Measurements from ENCODE around the gene EFEMP1. TPM values are rescaled to one million over a fixed set of nuclear protein-coding genes. Genes with fewer than 3 reads are reported as not detected.

Gene EFEMP1
- total and polyA plus RNA-seq, 2 experiments from 2014 or later = 0.66 to 2.4 TPM

GRCh38 chr2:55948176-55948923 is 24.8 kb upstream of the EFEMP1 start:
- TF ChIP-seq CTCF (IDR thresholded peaks at IDR 0.05; ENCODE audit: low read depth, low read length) = no peak
- no peaks in the 10 kb centered on the region for H3K4me1 ChIP-seq (ENCODE audit: low read depth)
- no peak overlapping the region for H3K27ac ChIP-seq
- no peak overlapping the region for H3K4me3 ChIP-seq
- no peaks in the 10 kb centered on the region for H3K27me3 ChIP-seq
- DNase-seq (ENCODE audit: low read depth in 1 of 2, low spot score in 1 of 2) = peak in 1 of 2 donors; percentile 36
- H3K36me3 ChIP-seq = no peaks in the 10 kb centered on the region
- no peaks in the 10 kb centered on the region for H3K9me3 ChIP-seq (ENCODE audit: low read depth)

GRCh38 chr2:55947752-55948151 is 24.2 kb upstream of the EFEMP1 start:
- Histone ChIP-seq H3K36me3 (no peaks in the 10 kb centered on the region), H3K4me3 (no peak overlapping the region), H3K4me1 (ENCODE audit: low read depth) (no peaks in the 10 kb centered on the region), H3K27me3 (no peaks in the 10 kb centered on the region), H3K9me3 (ENCODE audit: low read depth) (no peaks in the 10 kb centered on the region), H3K27ac (no peak overlapping the region)
- DNase-seq (ENCODE audit: low read depth in 1 of 2, low spot score in 1 of 2) = no peak
- TF ChIP-seq CTCF (IDR thresholded peaks at IDR 0.05; ENCODE audit: low read depth, low read length) = no peak

- Histone ChIP-seq H3K27ac (no peak overlapping the region), H3K4me3 (no peak overlapping the region), H3K36me3 (no peaks in the 10 kb centered on the region), H3K27me3 (no peaks in the 10 kb centered on the region), H3K4me1 (ENCODE audit: low read depth) (no peaks in the 10 kb centered on the region), H3K9me3 (ENCODE audit: low read depth) (no peaks in the 10 kb centered on the region)
- no peak for TF ChIP-seq CTCF (IDR thresholded peaks at IDR 0.05; ENCODE audit: low read depth, low read length)
- no peak for DNase-seq (ENCODE audit: low read depth in 1 of 2, low spot score in 1 of 2)
Measured at GRCh38 chr2:55946793-55947192, 23.2 kb upstream of the EFEMP1 start.

GRCh38 chr2:55943466-55943865 is 19.9 kb upstream of the EFEMP1 start:
- no peak overlapping the region for H3K4me3 ChIP-seq
- no peaks in the 10 kb centered on the region for H3K27me3 ChIP-seq
- no peaks in the 10 kb centered on the region for H3K9me3 ChIP-seq (ENCODE audit: low read depth)
- H3K36me3 ChIP-seq = no peaks in the 10 kb centered on the region
- no peak for TF ChIP-seq CTCF (IDR thresholded peaks at IDR 0.05; ENCODE audit: low read depth, low read length)
- no peak for DNase-seq (ENCODE audit: low read depth in 1 of 2, low spot score in 1 of 2)
- H3K27ac ChIP-seq = no peak overlapping the region
- no peaks in the 10 kb centered on the region for H3K4me1 ChIP-seq (ENCODE audit: low read depth)

- Histone ChIP-seq H3K27me3 (no peaks in the 10 kb centered on the region), H3K36me3 (no peaks in the 10 kb centered on the region), H3K27ac (no peak overlapping the region), H3K4me3 (no peak overlapping the region), H3K9me3 (ENCODE audit: low read depth) (no peaks in the 10 kb centered on the region), H3K4me1 (ENCODE audit: low read depth) (no peaks in the 10 kb centered on the region)
- no peak for DNase-seq (ENCODE audit: low read depth in 1 of 2, low spot score in 1 of 2)
- TF ChIP-seq CTCF (IDR thresholded peaks at IDR 0.05; ENCODE audit: low read depth, low read length) = no peak
Measured at GRCh38 chr2:55936351-55936750, 12.8 kb upstream of the EFEMP1 start.

Measured in cardiac muscle cell (in vitro differentiated cells and primary cell).